ENCODE measurements around the gene TCL1B.

DNA sequence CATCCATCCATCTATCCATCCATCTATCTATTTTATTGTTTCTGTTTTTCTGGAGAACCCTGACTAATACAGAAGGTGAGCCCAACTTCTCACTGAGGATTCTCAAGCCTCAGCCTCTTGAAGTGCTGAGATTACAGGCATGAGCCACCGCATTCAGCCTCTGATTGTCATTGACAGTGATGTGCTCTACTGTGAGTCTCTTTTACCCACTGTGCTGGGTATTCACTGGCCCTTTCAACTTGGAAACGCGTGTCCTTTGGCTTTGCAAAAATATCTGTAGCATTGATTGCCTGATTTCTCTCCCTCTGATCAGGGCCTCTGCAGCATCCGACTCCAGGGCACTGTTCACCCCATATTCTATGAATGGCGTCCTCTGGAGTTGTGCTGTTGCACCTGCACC is 29.6 kb upstream of the TCL1B start:
- TF ChIP-seq ZNF521 (tag by site-specific recombination; IDR thresholded peaks at IDR 0.05) (no peak), ZNF23 (tag by site-specific recombination; IDR thresholded peaks at IDR 0.05; ENCODE audit: borderline replicate concordance) (no peak), ZNF174 (tag by site-specific recombination; IDR thresholded peaks at IDR 0.05) (no peak)
- TF ChIP-seq, protein P1, sequence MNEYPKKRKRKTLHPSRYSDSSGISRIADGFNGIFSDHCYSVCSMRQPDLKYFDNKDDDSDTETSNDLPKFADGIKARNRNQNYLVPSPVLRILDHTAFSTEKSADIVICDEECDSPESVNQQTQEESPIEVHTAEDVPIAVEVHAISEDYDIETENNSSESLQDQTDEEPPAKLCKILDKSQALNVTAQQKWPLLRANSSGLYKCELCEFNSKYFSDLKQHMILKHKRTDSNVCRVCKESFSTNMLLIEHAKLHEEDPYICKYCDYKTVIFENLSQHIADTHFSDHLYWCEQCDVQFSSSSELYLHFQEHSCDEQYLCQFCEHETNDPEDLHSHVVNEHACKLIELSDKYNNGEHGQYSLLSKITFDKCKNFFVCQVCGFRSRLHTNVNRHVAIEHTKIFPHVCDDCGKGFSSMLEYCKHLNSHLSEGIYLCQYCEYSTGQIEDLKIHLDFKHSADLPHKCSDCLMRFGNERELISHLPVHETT (tag by site-specific recombination; IDR thresholded peaks at IDR 0.05) = no peak
- TF ChIP-seq, protein P2, sequence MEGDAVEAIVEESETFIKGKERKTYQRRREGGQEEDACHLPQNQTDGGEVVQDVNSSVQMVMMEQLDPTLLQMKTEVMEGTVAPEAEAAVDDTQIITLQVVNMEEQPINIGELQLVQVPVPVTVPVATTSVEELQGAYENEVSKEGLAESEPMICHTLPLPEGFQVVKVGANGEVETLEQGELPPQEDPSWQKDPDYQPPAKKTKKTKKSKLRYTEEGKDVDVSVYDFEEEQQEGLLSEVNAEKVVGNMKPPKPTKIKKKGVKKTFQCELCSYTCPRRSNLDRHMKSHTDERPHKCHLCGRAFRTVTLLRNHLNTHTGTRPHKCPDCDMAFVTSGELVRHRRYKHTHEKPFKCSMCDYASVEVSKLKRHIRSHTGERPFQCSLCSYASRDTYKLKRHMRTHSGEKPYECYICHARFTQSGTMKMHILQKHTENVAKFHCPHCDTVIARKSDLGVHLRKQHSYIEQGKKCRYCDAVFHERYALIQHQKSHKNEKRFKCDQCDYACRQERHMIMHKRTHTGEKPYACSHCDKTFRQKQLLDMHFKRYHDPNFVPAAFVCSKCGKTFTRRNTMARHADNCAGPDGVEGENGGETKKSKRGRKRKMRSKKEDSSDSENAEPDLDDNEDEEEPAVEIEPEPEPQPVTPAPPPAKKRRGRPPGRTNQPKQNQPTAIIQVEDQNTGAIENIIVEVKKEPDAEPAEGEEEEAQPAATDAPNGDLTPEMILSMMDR (tag by site-specific recombination; IDR thresholded peaks at IDR 0.05) = no peak
